CD4-positive, CD25-positive, alpha-beta regulatory T cell (primary cell): ENCODE measurements around the gene ETFA. TPM values are rescaled to one million over a fixed set of nuclear protein-coding genes. Genes with fewer than 3 reads are reported as not detected.
A peak's percentile ranks its signal among the peaks of the same experiment; 100 is the strongest.

ENCODE experiments used
- ATAC-seq, 2 donors: fragments of 150-1000 bp; cut with Tn5 transposase; one replicate each; pipeline ENCODE4 v1.10.0; 2021; ENCODE audit warnings: low read depth in 2 of 2, moderate number of reproducible peaks in 2 of 2, moderate library complexity in 1 of 2
- DNase-seq, 3 donors: peaks; one replicate each; pipeline versions ENCODE4 v3.0.0 to v3.0.0-alpha.2; 2012 to 2022; ENCODE audit warnings: mixed read lengths in 1 of 3
- H3K27ac ChIP-seq: one replicate; pipeline ENCODE4 v1.7.0; 2013; ENCODE audit warnings: mild to moderate bottlenecking, low read length; ENCODE audit not compliant: insufficient read depth, poor library complexity, severe bottlenecking
- H3K27me3 ChIP-seq: one replicate; pipeline ENCODE4 v1.7.0; 2013; ENCODE audit warnings: low read length; ENCODE audit not compliant: control insufficient read depth, insufficient read depth
- H3K36me3 ChIP-seq: one replicate; pipeline ENCODE4 v1.7.0; 2013; ENCODE audit warnings: mild to moderate bottlenecking, low read length, moderate library complexity; ENCODE audit not compliant: control insufficient read depth, insufficient read depth
- H3K4me1 ChIP-seq: 2 replicates; pipeline ENCODE4 v1.7.0; 2013; ENCODE audit warnings: mild to moderate bottlenecking, low read length; ENCODE audit not compliant: insufficient read depth, control insufficient read depth, poor library complexity, severe bottlenecking
- H3K4me3 ChIP-seq: one replicate; pipeline ENCODE4 v1.7.0; 2013; ENCODE audit warnings: low read depth, mild to moderate bottlenecking, low read length, moderate library complexity
- H3K9me3 ChIP-seq, 2 experiments: 1 replicate in 1 of 2; 2 replicates in 1 of 2; pipeline ENCODE4 v1.7.0; 2013; ENCODE audit warnings: low read length in 2 of 2, mild to moderate bottlenecking in 1 of 2, moderate library complexity in 1 of 2; ENCODE audit not compliant: control insufficient read depth in 2 of 2
- H3K27ac Mint-ChIP-seq, 3 donors: one replicate each; pipeline ENCODE4 v1.8.0; 2020 to 2022; ENCODE audit warnings: mild to moderate bottlenecking in 3 of 3, mixed read lengths in 3 of 3, moderate library complexity in 2 of 3
- H3K27me3 Mint-ChIP-seq: one replicate; pipeline ENCODE4 v1.8.0; 2022; ENCODE audit warnings: mild to moderate bottlenecking, mixed read lengths
- H3K36me3 Mint-ChIP-seq: one replicate; pipeline ENCODE4 v1.8.0; 2020; ENCODE audit warnings: mixed read lengths
- H3K4me1 Mint-ChIP-seq, 4 donors: one replicate each; pipeline ENCODE4 v1.8.0; 2020 to 2022; ENCODE audit warnings: mixed read lengths in 4 of 4, mild to moderate bottlenecking in 1 of 4
- H3K4me3 Mint-ChIP-seq, 4 donors: one replicate each; pipeline ENCODE4 v1.8.0; 2020 to 2022; ENCODE audit warnings: mild to moderate bottlenecking in 4 of 4, mixed read lengths in 4 of 4, moderate library complexity in 3 of 4
- H3K9me3 Mint-ChIP-seq, 7 donors: one replicate each; pipeline ENCODE4 v1.8.0; 2020 to 2022; ENCODE audit warnings: mixed read lengths in 7 of 7, mild to moderate bottlenecking in 3 of 7, moderate library complexity in 2 of 7
- polyA plus RNA-seq, 4 donors: library from polyadenylated mRNA; unstranded; fragments of 300-500 nt; fragmentation: Illumina TruSeq; gene quantifications; one replicate each; pipeline ENCODE4 v1.2.3, GENCODE V29; 2021
- total RNA-seq: library from RNA; stranded (reverse); gene quantifications from one replicate; pipeline ENCODE4 v1.2.3, GENCODE V29; 2022

The ETFA gene
- total and polyA plus RNA-seq, 5 donors from 2014 or later: 44.5 to 166 (median 120) TPM

DNA sequence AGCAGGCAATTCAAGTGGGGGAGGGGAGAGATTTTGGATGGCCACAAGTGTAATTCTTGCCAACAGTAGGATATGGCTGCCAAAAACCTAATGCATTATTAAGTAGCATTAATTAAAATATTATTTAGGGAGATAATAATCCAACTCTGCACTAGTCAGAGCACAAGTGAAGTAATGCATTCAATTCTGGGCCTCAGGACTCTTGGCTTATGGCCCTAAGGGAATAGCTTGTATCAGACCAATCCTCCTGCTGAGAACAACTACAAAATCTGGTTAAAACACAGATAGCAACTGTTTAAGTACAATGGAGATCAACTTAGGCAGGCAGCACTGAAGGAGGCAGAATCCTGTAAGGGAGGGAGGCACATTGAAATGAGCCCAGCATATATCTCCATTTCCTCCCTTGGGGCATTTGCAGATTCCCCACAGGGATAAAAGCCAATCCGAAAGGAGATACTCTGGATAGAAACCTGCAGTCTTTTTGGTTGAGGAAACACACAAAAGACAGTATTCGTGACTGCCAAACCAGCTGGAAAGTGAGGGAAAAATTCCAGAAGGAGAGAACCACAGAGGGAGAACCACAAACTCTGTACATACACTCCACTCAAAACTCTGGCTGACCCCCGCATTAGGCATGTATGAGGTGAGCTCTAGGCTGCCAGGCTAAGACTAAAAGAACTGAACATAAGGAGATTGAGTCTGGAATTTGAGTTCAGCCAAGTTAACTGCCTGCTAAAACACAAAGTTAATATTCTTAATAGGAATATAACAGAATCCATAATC is 57.4 kb downstream of the ETFA start:
- no peaks in the 10 kb centered on the region for H3K9me3 ChIP-seq
- DNase-seq: no peak

GRCh38 chr15:76252249-76252648 is 59.0 kb downstream of the ETFA start:
- H3K9me3 Mint-ChIP-seq: no peaks in the 10 kb centered on the region
- no peak overlapping the region for H3K27ac Mint-ChIP-seq
- H3K4me1 Mint-ChIP-seq: peaks cover 0 to 9% (median 4%) of the 10 kb centered on the region in 4 donors
- no peaks in the 10 kb centered on the region for H3K36me3 Mint-ChIP-seq
- Histone ChIP-seq H3K36me3 (peaks cover 4% of the 10 kb centered on the region), H3K9me3 (no peaks in the 10 kb centered on the region), H3K27me3 (no peaks in the 10 kb centered on the region), H3K4me1 (no peaks in the 10 kb centered on the region), H3K27ac (no peak overlapping the region), H3K4me3 (no peak overlapping the region)
- ATAC-seq: no peak
- H3K4me3 Mint-ChIP-seq: no peak overlapping the region
- no peaks in the 10 kb centered on the region for H3K27me3 Mint-ChIP-seq
- DNase-seq: peak in 1 of 3 donors; percentile 17

More for the DNA sequence above, 57.4 kb downstream of the ETFA start:
- no peak overlapping the region for H3K4me3 Mint-ChIP-seq
- H3K27me3 ChIP-seq: no peaks in the 10 kb centered on the region
- H3K4me1 Mint-ChIP-seq: peaks cover 0 to 9% (median 2%) of the 10 kb centered on the region in 4 donors
- H3K27ac Mint-ChIP-seq: no peak overlapping the region
- no peaks in the 10 kb centered on the region for H3K4me1 ChIP-seq
- peaks cover 0 to 1% (median 0%) of the 10 kb centered on the region in 7 donors for H3K9me3 Mint-ChIP-seq
- peaks cover 6% of the 10 kb centered on the region for H3K36me3 ChIP-seq
- H3K27me3 Mint-ChIP-seq: no peaks in the 10 kb centered on the region
- ATAC-seq: no peak
- H3K27ac ChIP-seq: no peak overlapping the region
- H3K36me3 Mint-ChIP-seq: peaks cover 3% of the 10 kb centered on the region
- no peak overlapping the region for H3K4me3 ChIP-seq

DNA sequence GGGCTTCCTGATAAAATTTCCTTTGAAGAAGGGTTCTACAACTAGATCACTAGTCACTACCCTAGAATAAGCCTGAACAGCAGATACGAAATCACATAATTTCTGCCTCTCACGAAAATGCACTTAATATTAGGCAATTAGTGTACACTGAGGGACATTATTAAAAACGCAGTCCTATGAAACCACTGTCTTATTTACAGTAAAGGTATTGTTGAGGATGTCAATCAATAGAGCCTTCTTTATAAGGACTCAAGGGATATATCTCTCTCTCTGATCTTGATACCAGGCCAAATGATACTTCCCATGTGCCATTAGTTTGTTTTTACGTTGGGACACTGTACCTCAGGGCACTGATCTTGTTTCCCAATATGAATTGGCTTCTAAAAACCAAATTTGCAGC is 59.6 kb downstream of the ETFA start:
- H3K27ac ChIP-seq: no peak overlapping the region
- no peaks in the 10 kb centered on the region for H3K27me3 ChIP-seq
- no peaks in the 10 kb centered on the region for H3K4me1 ChIP-seq
- Mint-ChIP-seq H3K4me1 (peaks cover 0 to 9% (median 4%) of the 10 kb centered on the region in 4 donors), H3K27me3 (no peaks in the 10 kb centered on the region), H3K36me3 (no peaks in the 10 kb centered on the region), H3K27ac (no peak overlapping the region), H3K4me3 (no peak overlapping the region), H3K9me3 (no peaks in the 10 kb centered on the region)
- no peaks in the 10 kb centered on the region for H3K9me3 ChIP-seq
- DNase-seq (no peak), ATAC-seq (no peak)
- peaks cover 4% of the 10 kb centered on the region for H3K36me3 ChIP-seq
- H3K4me3 ChIP-seq: no peak overlapping the region

DNA sequence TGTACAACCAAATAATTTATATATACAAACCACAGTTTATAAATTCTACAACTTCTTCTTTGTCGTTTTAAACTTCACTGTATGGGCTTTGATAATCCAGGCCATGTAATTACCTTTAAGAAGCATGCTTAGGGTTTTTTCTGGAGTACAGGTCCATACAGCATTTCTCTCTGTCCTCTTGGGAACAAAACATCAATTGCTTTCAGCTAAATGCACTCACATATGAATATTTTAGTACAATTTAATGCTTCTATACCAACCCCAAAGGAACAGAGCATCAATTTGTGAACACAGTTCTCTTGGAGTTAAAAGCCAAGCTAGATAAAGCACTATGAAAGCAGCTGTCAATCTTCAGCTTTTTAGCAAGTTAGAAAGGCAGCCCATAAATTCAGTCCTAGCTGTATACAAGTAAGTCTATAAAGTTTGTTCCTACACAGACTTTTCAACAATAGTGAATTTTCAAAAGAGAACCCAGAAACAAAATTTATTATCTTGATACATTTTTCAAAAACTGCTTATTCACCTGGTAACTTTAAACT is 66.1 kb downstream of the ETFA start:
- H3K27me3 Mint-ChIP-seq: no peaks in the 10 kb centered on the region
- H3K27ac Mint-ChIP-seq: peak overlapping the region in 1 of 3 donors; percentile 22
- no peak overlapping the region for H3K27ac ChIP-seq

GRCh38 chr15:76239786-76240185 is 71.5 kb downstream of the ETFA start:
- H3K4me1 ChIP-seq: no peaks in the 10 kb centered on the region
- ATAC-seq: no peak
- H3K27ac ChIP-seq: no peak overlapping the region
- peaks cover 9% of the 10 kb centered on the region for H3K36me3 Mint-ChIP-seq
- H3K4me1 Mint-ChIP-seq: peaks cover 3 to 13% (median 3%) of the 10 kb centered on the region in 4 donors
- no peaks in the 10 kb centered on the region for H3K9me3 ChIP-seq
- H3K27me3 Mint-ChIP-seq: no peaks in the 10 kb centered on the region
- peaks cover 2% of the 10 kb centered on the region for H3K36me3 ChIP-seq
- no peak overlapping the region for H3K4me3 Mint-ChIP-seq
- peak overlapping the region in 1 of 3 donors; percentile 32 for H3K27ac Mint-ChIP-seq
- no peak for DNase-seq
- no peaks in the 10 kb centered on the region for H3K27me3 ChIP-seq
- H3K9me3 Mint-ChIP-seq: no peaks in the 10 kb centered on the region
- no peak overlapping the region for H3K4me3 ChIP-seq

More for the DNA sequence above, 66.1 kb downstream of the ETFA start:
- Mint-ChIP-seq H3K4me1 (peaks cover 0 to 14% (median 3%) of the 10 kb centered on the region in 4 donors), H3K36me3 (peaks cover 9% of the 10 kb centered on the region), H3K9me3 (no peaks in the 10 kb centered on the region), H3K4me3 (no peak overlapping the region)
- Histone ChIP-seq H3K4me1 (no peaks in the 10 kb centered on the region), H3K4me3 (no peak overlapping the region), H3K27me3 (no peaks in the 10 kb centered on the region), H3K36me3 (peaks cover 2% of the 10 kb centered on the region), H3K9me3 (no peaks in the 10 kb centered on the region)
- DNase-seq: no peak
- no peak for ATAC-seq

GRCh38 chr15:76236350-76236749 is 74.9 kb downstream of the ETFA start:
- no peaks in the 10 kb centered on the region for H3K27me3 Mint-ChIP-seq
- ATAC-seq (no peak), DNase-seq (no peak)
- H3K9me3 Mint-ChIP-seq: no peaks in the 10 kb centered on the region
- peaks cover 0 to 15% (median 3%) of the 10 kb centered on the region in 4 donors for H3K4me1 Mint-ChIP-seq
- Histone ChIP-seq H3K4me1 (no peaks in the 10 kb centered on the region), H3K27me3 (no peaks in the 10 kb centered on the region), H3K27ac (no peak overlapping the region), H3K4me3 (no peak overlapping the region), H3K9me3 (no peaks in the 10 kb centered on the region), H3K36me3 (no peaks in the 10 kb centered on the region)
- H3K27ac Mint-ChIP-seq: no peak overlapping the region
- H3K36me3 Mint-ChIP-seq: peaks cover 2% of the 10 kb centered on the region
- no peak overlapping the region for H3K4me3 Mint-ChIP-seq

DNA sequence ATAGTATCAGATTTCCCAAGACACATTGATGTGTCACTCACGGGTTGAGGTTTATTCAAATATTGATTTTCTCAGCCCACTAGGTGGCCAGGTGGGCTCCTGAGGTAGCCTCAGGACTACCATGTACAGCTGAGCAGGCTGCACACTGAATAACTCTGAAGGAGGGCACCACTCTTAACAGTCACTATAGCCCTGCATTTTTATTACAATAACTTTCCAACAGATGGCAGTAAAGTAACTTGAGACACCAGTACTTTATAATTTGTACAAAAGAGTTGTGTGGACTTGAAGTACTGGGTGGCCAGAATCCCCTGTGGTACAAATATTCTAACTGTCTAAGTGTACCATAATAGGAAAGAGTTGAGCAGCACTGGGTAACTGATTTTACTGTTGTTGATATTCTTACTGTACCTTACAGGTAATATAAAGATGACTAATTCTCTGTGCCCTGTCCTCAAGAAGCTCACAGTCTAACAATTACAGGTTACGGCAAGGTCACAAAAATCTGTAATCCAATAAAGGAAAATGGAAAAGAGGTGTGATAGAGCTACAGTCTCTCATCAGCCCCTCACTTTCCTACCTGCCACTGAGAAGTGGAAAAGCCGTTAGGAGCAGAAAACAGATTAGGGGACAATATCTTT is 76.0 kb downstream of the ETFA start:
- H3K27me3 ChIP-seq: no peaks in the 10 kb centered on the region
- H3K4me1 Mint-ChIP-seq: peaks cover 0 to 15% (median 3%) of the 10 kb centered on the region in 4 donors
- H3K4me3 ChIP-seq: no peak overlapping the region
- H3K27ac ChIP-seq: no peak overlapping the region
- no peak overlapping the region for H3K4me3 Mint-ChIP-seq
- no peaks in the 10 kb centered on the region for H3K9me3 Mint-ChIP-seq
- peak in 2 of 3 donors; percentile 32 to 52 for DNase-seq
- H3K4me1 ChIP-seq: no peaks in the 10 kb centered on the region
- peak; percentile 28 to 46 for ATAC-seq
- peaks cover 6% of the 10 kb centered on the region for H3K36me3 ChIP-seq
- no peak overlapping the region for H3K27ac Mint-ChIP-seq
- no peaks in the 10 kb centered on the region for H3K27me3 Mint-ChIP-seq
- no peaks in the 10 kb centered on the region for H3K9me3 ChIP-seq
- H3K36me3 Mint-ChIP-seq: peaks cover 7% of the 10 kb centered on the region
